H9 (cell line): ENCODE results near the gene MASTL. TPM values are rescaled to one million over a fixed set of nuclear protein-coding genes. Genes with fewer than 3 reads are reported as not detected.

Experiments
- DNase-seq: peaks from one replicate; pipeline ENCODE4 v3.0.0-alpha.2; 2017
- H2AFZ ChIP-seq: one replicate; pipeline ENCODE4 v1.6.1; 2013; ENCODE audit warnings: mild to moderate bottlenecking, low read length, control low read depth, moderate library complexity
- H2AK5ac ChIP-seq: 2 replicates; pipeline ENCODE4 v1.6.1; 2013; ENCODE audit warnings: low read length, control low read depth, mixed read lengths; ENCODE audit not compliant: insufficient read length
- H2BK120ac ChIP-seq: one replicate; pipeline ENCODE4 v1.6.1; 2013; ENCODE audit warnings: low read depth, mild to moderate bottlenecking, low read length, control low read depth, inconsistent platforms; ENCODE audit not compliant: poor library complexity, severe bottlenecking
- H2BK12ac ChIP-seq: 2 replicates; pipeline ENCODE4 v1.6.1; 2013; ENCODE audit warnings: low read length, control low read depth, mixed read lengths, low read depth; ENCODE audit not compliant: insufficient read length
- H2BK15ac ChIP-seq: 2 replicates; pipeline ENCODE4 v1.6.1; 2013; ENCODE audit warnings: low read depth, low read length, control low read depth
- H2BK20ac ChIP-seq: one replicate; pipeline ENCODE4 v1.6.1; 2013; ENCODE audit warnings: low read depth, mild to moderate bottlenecking, low read length, control low read depth, inconsistent platforms; ENCODE audit not compliant: poor library complexity, severe bottlenecking
- H2BK5ac ChIP-seq: 2 replicates; pipeline ENCODE4 v1.6.1; 2013; ENCODE audit warnings: low read length, control low read depth, mixed read lengths; ENCODE audit not compliant: insufficient read length
- H3K14ac ChIP-seq: 2 replicates; pipeline ENCODE4 v1.6.1; 2013; ENCODE audit warnings: low read length, control low read depth; ENCODE audit not compliant: insufficient read depth
- H3K18ac ChIP-seq: 2 replicates; pipeline ENCODE4 v1.6.1; 2013; ENCODE audit warnings: low read depth, mild to moderate bottlenecking, mixed read lengths, low read length, control low read depth; ENCODE audit not compliant: insufficient read length
- H3K23ac ChIP-seq: 2 replicates; pipeline ENCODE4 v1.6.1; 2013; ENCODE audit warnings: low read length, control low read depth, mixed read lengths, low read depth; ENCODE audit not compliant: insufficient read length
- H3K23me2 ChIP-seq: 2 replicates; pipeline ENCODE4 v1.6.1; 2013; ENCODE audit warnings: low read depth, mild to moderate bottlenecking, mixed read lengths, low read length, control low read depth; ENCODE audit not compliant: insufficient read length, poor library complexity, severe bottlenecking
- H3K27ac ChIP-seq: 2 replicates; pipeline ENCODE4 v1.5.1; 2013; ENCODE audit warnings: low read length, control low read depth, mixed read lengths, low read depth; ENCODE audit not compliant: insufficient read length
- H3K27me3 ChIP-seq: 2 replicates; pipeline ENCODE4 v1.6.1; 2013; ENCODE audit warnings: low read length, control low read depth, inconsistent platforms; ENCODE audit not compliant: insufficient read depth
- H3K4ac ChIP-seq: 2 replicates; pipeline ENCODE4 v1.6.1; 2013; ENCODE audit warnings: low read depth, mild to moderate bottlenecking, control low read depth, inconsistent platforms, low read length, moderate library complexity
- H3K4me1 ChIP-seq: 2 replicates; pipeline ENCODE4 v1.6.1; 2013; ENCODE audit warnings: low read length, control low read depth, inconsistent platforms; ENCODE audit not compliant: insufficient read depth
- H3K4me2 ChIP-seq: 2 replicates; pipeline ENCODE4 v1.6.1; 2013; ENCODE audit warnings: low read length, control low read depth, mixed read lengths; ENCODE audit not compliant: insufficient read length, insufficient read depth
- H3K56ac ChIP-seq: 2 replicates; pipeline ENCODE4 v1.6.1; 2013; ENCODE audit warnings: low read depth, mild to moderate bottlenecking, mixed read lengths, low read length, control low read depth; ENCODE audit not compliant: insufficient read length
- H3K79me1 ChIP-seq: 2 replicates; pipeline ENCODE4 v1.6.1; 2013; ENCODE audit warnings: low read depth, mild to moderate bottlenecking, moderate library complexity, low read length, control low read depth, inconsistent platforms; ENCODE audit not compliant: insufficient read depth, poor library complexity, severe bottlenecking
- H3K79me2 ChIP-seq: 2 replicates; pipeline ENCODE4 v1.6.1; 2013; ENCODE audit warnings: low read length, control low read depth, inconsistent platforms; ENCODE audit not compliant: insufficient read depth
- H3K9ac ChIP-seq: 2 replicates; pipeline ENCODE4 v1.6.1; 2013; ENCODE audit warnings: low read length, control low read depth, mixed read lengths; ENCODE audit not compliant: insufficient read length; ENCODE audit errors: extremely low read depth
- H3K9me3 ChIP-seq: one replicate; pipeline ENCODE4 v1.6.1; 2013; ENCODE audit warnings: low read depth, low read length, inconsistent platforms; ENCODE audit not compliant: control insufficient read depth
- H3T11ph ChIP-seq: one replicate; pipeline ENCODE4 v1.6.1; 2013; ENCODE audit warnings: mild to moderate bottlenecking, low read length, control low read depth, inconsistent platforms
- H4K20me1 ChIP-seq: one replicate; pipeline ENCODE4 v1.6.1; 2013; ENCODE audit not compliant: control insufficient read depth, insufficient read length, insufficient read depth
- H4K5ac ChIP-seq: 2 replicates; pipeline ENCODE4 v1.6.1; 2013; ENCODE audit warnings: low read depth, mild to moderate bottlenecking, mixed read lengths, low read length, control low read depth; ENCODE audit not compliant: insufficient read length
- H4K8ac ChIP-seq: replicated peaks from 2 replicates; pipeline ENCODE4 v1.6.1; 2013; ENCODE audit warnings: low read length, control low read depth, mixed read lengths, low read depth; ENCODE audit not compliant: insufficient read length
- H4K91ac ChIP-seq: 2 replicates; pipeline ENCODE4 v1.6.1; 2013; ENCODE audit warnings: low read depth, mild to moderate bottlenecking, moderate library complexity, mixed read lengths, low read length, control low read depth; ENCODE audit not compliant: insufficient read length
- H3K27ac Mint-ChIP-seq, 3 experiments: 2 replicates in 2 of 3; 3 replicates in 1 of 3; pipeline ENCODE4 v1.8.0; 2020 to 2021; ENCODE audit warnings: mixed read lengths in 3 of 3, mild to moderate bottlenecking in 1 of 3, moderate library complexity in 1 of 3
- H3K27me3 Mint-ChIP-seq: 2 replicates; pipeline ENCODE4 v1.8.0; 2021; ENCODE audit warnings: low read depth, mild to moderate bottlenecking, moderate library complexity, mixed read lengths
- H3K36me3 Mint-ChIP-seq, 3 experiments: 2 replicates in 2 of 3; 3 replicates in 1 of 3; pipeline ENCODE4 v1.8.0; 2020 to 2021; ENCODE audit warnings: low read depth in 3 of 3, mixed read lengths in 3 of 3; ENCODE audit not compliant: insufficient read depth in 1 of 3
- H3K4me1 Mint-ChIP-seq, 2 experiments: 2 replicates each; pipeline ENCODE4 v1.8.0; 2020; ENCODE audit warnings: mixed read lengths in 2 of 2
- H3K4me3 Mint-ChIP-seq, 2 experiments: 2 replicates in 1 of 2; 3 replicates in 1 of 2; pipeline ENCODE4 v1.8.0; 2020 to 2021; ENCODE audit warnings: mild to moderate bottlenecking in 2 of 2, mixed read lengths in 2 of 2, moderate library complexity in 1 of 2
- H3K9me3 Mint-ChIP-seq, 2 experiments: 2 replicates in 1 of 2; 3 replicates in 1 of 2; pipeline ENCODE4 v1.8.0; 2020; ENCODE audit warnings: mild to moderate bottlenecking in 2 of 2, mixed read lengths in 2 of 2, moderate library complexity in 1 of 2
- WGBS: extraction: QIAGEN DNeasy Blood & Tissue Kit; methylation state at CpG from one replicate; pipeline ENCODE4 v1.1.7; 2013; ENCODE audit warnings: missing lambda C conversion rate, low lambda C conversion rate, mixed read lengths; ENCODE audit not compliant: insufficient read length; ENCODE audit errors: extremely low coverage; 5-methylcytosine and 5-hydroxymethylcytosine counted together
- total RNA-seq: library from RNA; stranded (reverse); gene quantifications from 2 replicates; pipeline ENCODE4 v1.2.1, GENCODE V29; 2021
- TF ChIP-seq, protein P1 (sequence below): fragments of 200-600 bp; sonication (generic); conservative IDR thresholded peaks from 3 replicates; pipeline ENCODE4 v1.8.0; 2021; ENCODE audit warnings: antibody characterized with exemption, mild to moderate bottlenecking

Gene MASTL
- total RNA-seq, 1 experiment from 2014 or later: 35.0 TPM

DNA sequence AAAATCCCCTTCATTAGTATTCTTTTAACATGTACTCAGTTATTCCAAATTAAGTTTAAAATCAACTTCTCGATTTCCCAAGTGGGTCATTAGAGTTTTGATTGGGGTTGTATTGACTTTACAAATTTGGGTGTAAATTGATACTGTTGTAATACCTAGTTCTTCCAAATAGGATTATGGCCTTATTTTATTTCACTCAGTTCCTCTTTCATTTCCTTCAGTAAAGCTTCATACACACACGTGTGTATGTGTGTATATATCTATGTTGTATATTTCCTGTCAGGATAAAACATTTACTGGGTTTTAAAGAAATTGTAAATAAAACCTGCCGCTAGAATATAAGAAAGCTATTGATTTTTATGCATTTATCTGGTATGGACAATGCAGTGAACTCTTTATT, 16.9 kb upstream of the MASTL start:
- H3K27me3 ChIP-seq: no peaks in the 10 kb centered on the region
- H4K5ac ChIP-seq: no peak overlapping the region
- H3K4me1 ChIP-seq: no peaks in the 10 kb centered on the region
- DNase-seq: no peak
- no peak overlapping the region for H4K8ac ChIP-seq
- Mint-ChIP-seq H3K4me3 (no peak overlapping the region), H3K4me1 (no peaks in the 10 kb centered on the region), H3K36me3 (peaks cover 13 to 69% (median 53%) of the 10 kb centered on the region in 3 experiments; a peak in 5 of 7 replicates), H3K27ac (no peak overlapping the region), H3K27me3 (no peaks in the 10 kb centered on the region), H3K9me3 (no peaks in the 10 kb centered on the region)
- no peak overlapping the region for H2BK5ac ChIP-seq
- H2BK12ac ChIP-seq: no peak overlapping the region
- TF ChIP-seq, protein P1, sequence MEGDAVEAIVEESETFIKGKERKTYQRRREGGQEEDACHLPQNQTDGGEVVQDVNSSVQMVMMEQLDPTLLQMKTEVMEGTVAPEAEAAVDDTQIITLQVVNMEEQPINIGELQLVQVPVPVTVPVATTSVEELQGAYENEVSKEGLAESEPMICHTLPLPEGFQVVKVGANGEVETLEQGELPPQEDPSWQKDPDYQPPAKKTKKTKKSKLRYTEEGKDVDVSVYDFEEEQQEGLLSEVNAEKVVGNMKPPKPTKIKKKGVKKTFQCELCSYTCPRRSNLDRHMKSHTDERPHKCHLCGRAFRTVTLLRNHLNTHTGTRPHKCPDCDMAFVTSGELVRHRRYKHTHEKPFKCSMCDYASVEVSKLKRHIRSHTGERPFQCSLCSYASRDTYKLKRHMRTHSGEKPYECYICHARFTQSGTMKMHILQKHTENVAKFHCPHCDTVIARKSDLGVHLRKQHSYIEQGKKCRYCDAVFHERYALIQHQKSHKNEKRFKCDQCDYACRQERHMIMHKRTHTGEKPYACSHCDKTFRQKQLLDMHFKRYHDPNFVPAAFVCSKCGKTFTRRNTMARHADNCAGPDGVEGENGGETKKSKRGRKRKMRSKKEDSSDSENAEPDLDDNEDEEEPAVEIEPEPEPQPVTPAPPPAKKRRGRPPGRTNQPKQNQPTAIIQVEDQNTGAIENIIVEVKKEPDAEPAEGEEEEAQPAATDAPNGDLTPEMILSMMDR: no peak
- H3K4ac ChIP-seq: no peak overlapping the region
- H3K27ac ChIP-seq: no peak overlapping the region
- no peak overlapping the region for H2AK5ac ChIP-seq
- H3K56ac ChIP-seq: no peak overlapping the region
- H2BK20ac ChIP-seq: no peak overlapping the region
- no peak overlapping the region for H3K14ac ChIP-seq
- no peak overlapping the region for H3K23ac ChIP-seq
- no peak overlapping the region for H3T11ph ChIP-seq
- H2BK120ac ChIP-seq: no peak overlapping the region
- no peaks in the 10 kb centered on the region for H3K23me2 ChIP-seq
- no peak overlapping the region for H2BK15ac ChIP-seq
- H2AFZ ChIP-seq: no peak overlapping the region
- no peaks in the 10 kb centered on the region for H3K79me1 ChIP-seq
- H3K4me2 ChIP-seq: no peak overlapping the region
- no peak overlapping the region for H3K9ac ChIP-seq
- no peak overlapping the region for H3K18ac ChIP-seq
- H4K91ac ChIP-seq: no peak overlapping the region
- H3K79me2 ChIP-seq: no peaks in the 10 kb centered on the region
- no peaks in the 10 kb centered on the region for H3K9me3 ChIP-seq
- WGBS: no CpG with 5 or more reads among the region's 3 CpGs
- peaks cover 2% of the 10 kb centered on the region for H4K20me1 ChIP-seq
